GM21423 (cell line): ENCODE measurements around the gene HIPK2.
A peak's percentile ranks its signal among the peaks of the same experiment; 100 is the strongest.

ENCODE experiments used
- ATAC-seq: cut with Tn5 transposase; IDR thresholded peaks from one replicate; pipeline ENCODE4 v1.9.1; 2021; ENCODE audit warnings: mild to moderate bottlenecking, moderate library complexity; ENCODE audit not compliant: unreplicated experiment

HIPK2 gene

DNA sequence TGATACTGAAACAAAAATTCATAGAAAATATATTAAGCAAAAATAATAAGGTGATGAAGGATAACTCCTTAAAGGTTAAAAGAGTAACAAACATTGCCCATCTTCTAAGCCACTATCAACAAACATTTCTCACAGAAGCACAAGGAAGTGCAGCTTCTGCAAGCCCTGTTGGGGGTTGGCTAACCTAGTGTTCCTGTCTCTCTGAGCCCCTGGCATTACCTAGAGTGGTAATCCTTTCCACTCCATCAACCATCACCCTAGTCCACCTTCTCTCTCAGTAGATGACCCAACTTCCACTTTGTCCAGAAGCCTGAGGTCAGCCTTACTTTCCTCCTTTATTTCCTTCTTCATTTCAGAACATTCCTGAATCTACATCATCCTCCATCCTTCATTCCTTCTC is 59.7 kb downstream of the HIPK2 start:
- no peak for ATAC-seq

DNA sequence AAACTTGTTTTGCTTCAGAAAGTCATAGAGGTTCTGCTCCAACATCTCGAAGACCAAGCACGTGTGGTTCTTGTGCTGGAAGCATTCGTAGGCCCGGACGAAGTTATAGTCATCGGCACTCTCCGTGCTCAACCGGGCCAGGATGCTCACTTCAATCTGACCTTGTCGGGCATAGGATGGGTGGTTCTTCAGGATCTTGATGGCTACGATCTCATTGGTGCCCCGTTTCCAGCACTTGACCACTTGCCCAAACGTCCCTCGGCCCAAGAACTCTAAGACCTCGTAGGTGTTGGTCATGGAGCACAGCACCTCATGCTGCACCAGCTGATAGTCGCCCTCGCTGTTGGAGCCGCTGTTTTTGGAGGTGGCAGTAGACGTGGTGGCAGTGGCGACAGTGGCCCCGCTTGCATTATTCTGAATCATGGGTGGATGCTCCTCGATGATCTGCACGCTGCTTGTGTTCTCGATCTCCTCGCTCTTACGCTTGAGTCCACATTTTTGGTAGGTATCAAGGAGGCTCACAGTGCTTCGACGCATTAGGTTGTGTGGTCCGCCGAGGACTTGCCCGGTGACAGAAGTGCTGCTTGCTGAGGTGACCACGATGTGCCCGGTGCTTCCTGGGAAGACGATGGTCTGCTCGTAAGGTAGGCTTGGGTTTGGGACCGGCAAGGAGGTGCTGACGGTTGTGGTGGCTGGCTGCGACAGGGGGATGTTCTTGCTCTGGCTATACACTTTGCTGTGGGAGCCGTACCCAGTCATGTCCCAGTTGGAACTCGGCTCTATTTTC is 61.4 kb downstream of the HIPK2 start:
- no peak for ATAC-seq

DNA sequence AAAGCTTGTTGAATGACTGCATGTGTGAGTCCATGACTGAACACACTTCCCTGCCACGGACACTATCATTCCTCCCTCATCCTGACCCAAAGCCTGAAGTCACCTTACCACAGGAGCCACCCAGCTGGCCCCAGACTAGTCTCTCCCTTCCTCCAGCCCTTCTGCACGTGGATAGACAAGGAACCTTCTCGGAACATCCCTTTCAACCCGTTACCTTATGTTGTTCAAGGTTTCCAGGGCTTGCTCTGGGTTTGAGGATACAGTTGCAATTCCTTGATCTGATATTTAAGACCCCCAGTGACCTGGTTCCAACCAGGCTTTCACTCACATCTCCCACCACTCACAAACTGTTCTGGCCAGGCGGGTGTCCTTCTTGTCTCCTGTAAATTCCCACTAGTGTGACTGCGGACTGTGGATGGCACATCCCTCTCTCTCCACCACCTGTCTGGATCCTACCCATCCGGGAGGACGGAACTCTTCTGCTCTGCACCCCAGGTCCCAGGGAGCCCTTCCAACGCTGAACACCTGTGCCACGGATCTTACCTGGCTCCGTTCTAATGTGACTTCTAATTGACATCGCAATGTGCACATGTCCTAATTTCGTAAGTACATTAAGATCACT is 62.5 kb downstream of the HIPK2 start:
- no peak for ATAC-seq

DNA sequence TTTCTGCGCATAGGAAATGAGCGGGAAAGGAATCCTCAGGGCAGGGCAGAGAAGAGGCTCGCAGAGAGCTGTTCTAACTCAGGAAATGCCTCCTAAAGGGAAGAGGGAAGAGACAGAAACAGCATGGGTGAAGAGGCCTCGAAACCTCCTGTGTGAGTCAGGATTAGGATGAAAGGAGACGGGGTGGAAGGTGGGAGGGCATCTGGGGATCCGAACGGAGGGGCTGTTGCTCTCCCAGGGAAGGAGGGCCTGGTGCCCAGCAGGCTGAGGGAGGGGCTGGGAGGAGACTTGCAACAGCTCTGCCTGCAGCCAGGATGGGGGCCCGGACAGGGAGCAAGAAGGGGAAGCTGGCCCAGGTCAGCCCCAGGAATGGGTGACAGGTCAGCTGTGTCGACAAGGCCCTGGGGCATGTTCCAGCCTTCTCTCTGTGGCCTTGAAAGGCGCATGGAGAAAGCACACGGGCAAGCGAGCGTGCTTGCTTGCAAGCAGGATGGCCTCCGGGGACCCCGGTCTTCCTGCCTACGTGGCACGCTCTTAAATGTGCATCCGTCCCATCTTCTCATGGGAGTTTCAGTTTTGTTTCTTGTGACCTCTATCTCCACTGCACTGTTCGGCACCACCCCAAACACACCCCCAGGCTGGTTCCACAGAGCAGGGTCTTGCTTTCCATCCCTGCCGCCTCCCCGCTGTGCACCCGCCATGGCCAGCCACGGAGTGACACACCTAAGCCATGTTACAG is 63.5 kb downstream of the HIPK2 start:
- peak; percentile 98 for ATAC-seq

DNA sequence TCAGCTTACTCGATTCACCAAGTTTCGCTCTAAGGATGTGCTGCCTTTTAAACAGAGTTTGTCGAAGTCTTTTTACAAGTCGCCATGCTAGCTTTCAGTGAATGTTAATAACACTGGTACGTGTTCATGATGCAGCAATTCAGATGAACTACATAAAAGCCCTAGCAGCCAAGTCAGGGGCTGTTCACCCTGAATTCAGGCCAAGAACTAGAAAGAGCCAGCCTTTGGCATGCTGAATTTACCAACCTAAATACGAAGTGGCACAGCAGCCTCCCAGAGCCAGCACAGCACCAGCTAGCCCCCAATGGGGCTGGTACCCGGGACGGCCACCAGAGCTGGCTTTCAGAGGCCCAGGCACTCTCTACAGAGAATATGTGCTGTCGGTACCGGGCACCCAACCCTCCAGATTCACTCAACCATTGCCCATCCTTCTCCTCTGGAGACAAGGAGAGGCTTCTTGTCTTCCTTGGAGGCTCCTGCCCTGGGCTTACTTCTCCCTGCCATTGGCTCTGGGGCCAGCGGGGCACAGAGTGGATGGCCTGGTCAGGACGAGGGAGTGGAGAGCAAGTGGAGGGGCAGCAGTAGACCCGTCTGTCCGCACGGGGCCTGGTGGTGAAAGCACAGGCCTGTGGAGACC is 64.2 kb downstream of the HIPK2 start:
- no peak for ATAC-seq

DNA sequence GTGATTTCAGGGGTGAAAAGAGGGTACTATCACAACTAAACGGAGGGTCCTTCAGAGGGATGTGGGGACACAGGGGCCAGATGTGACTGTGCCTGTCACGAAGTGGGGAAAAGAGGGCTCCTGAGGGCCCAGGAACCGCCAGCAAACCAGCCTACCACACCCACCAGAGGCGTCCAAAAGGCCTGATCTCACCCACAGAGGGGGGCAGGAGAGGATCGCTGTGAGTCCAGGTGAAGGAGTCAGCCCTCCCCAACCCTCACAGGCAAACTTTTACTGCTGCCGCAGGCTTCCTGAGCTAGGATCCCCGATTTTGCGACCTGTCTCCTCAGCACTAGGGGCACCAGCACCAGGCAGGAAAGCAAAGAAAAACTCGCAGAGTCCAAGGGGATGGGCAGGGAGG is 64.7 kb downstream of the HIPK2 start:
- ATAC-seq: no peak

DNA sequence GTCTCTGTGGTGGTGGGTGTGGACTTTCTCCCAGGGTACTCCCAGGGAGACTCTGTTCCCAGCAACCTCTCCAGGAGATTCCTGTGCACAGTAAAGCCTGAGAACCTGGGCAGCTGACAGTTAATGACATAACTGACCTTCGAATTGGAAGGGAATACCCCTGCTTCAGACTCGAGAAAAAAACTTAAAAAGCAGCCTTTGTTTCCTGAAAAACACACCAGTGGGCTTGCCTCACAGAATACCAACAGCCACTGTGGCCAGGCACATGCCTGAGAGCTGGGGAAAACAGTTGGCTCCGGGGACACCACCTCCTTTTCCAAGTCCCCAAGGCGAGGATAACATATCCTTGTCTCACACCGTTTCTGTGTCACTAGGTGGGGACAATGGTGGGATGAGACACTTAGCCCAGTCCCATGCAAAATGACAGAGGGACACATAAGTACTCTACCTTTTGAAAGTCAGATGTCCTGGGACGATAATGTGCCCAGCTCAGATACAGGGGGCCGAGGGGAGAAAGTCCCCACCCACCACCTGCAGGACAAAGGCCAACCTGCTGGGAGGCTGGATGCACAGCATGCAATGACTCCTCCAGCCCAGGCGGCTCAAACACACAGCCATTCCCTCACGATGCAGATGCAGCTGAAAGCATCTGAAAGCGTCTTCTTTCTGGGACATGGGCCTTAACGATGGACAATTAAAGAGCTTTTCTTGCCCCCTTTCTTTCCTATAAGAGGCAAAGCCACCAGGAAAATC is 65.6 kb downstream of the HIPK2 start:
- no peak for ATAC-seq

DNA sequence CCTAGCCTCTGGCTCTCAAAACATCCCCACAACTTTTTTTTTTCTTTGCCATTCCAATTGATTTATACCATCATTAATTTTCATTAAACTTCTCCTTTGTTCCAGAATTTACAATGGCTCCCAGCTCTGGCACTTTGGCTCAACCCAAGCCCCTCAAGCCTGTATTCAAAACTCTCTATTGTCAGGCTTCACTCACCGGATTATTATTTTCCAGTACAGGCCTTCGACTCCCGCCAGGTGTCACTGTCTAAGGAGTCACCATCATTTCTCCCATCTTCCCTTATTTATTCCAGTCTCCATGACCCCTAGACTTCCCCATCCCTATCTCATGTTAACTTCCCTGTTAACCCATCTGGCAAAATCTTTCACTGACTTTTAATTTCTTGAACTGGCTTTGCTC is 67.8 kb downstream of the HIPK2 start:
- no peak for ATAC-seq

DNA sequence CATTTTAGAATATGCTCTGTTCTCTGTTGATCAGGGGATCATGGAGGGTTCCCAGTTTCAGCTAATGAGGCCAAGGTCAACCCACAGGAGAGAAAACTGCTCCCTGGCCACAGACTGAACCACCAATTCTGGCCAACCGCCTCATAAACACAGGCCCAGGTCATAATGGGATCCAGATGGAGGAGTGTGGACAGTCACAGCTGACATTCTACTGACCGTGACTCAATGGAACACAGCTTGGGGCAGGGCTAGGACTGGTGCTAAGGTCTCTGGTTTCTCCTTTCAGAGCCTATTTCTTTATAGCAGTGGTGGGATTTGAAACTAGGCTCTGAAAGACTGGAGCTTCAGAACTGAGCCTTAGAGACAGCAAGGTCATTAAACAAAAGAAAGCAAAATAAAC is 68.3 kb downstream of the HIPK2 start:
- no peak for ATAC-seq

DNA sequence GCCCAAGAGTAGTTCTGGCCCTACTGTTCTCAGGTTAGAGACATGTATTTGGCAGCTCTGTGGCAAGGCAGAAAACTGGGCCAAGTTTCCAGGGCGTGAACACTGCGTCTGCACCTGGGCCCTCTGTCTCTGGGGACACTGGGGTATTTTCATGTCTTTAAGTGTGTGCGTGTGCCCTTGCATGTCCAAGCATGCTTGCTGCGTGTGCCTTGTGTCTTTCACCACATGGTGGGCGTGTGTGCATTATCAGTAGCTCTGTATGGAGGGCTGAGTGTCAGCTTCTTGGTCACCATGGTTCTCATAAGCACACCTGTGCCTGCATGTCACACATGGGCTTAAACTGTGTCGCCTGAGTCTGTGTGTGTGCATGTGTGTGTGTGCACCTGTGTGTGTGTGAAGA is 69.3 kb downstream of the HIPK2 start:
- ATAC-seq: peak; percentile 74

DNA sequence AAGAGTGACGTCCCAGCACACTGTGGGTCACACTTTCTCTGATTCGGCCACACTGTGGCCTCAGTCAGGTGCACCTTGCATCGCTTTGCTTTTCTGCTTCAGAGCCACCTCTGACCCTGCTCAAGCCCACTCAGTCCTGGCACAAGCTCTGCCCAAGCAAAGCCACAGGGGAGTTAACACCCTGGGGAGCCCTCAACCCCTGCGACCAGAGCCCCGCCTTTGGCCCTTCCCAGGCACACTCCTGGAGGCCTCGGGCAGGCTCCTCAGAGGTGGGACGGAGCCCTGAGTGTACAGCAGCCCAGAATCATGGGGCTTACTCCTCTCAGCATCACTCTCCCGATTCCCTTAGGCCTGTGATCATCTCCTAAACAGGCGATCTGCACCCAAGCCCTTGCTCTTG is 71.0 kb downstream of the HIPK2 start:
- no peak for ATAC-seq

DNA sequence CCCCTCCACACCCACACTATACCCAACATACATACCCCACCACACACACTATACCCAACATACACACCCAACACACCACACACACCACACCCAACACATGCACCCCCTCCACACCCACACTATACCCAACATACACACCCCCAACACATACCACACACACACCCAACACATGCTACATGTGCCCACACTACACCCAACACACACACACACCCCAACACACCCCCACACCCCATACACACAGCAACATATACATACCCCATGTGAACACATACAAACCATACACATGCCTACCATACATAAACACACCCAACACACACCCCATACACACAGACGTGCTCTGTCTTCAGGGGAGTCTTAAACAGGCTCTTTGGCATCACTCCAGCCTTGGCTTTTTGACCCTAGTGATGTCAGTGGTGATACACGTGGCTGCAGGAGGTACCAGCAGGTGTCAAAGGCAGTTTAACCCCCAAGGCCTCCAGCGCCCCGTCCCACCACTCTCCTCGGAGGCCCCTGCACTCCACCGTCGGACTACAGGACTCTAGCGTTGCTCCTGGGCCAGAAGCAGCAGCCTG is 73.4 kb downstream of the HIPK2 start:
- no peak for ATAC-seq

DNA sequence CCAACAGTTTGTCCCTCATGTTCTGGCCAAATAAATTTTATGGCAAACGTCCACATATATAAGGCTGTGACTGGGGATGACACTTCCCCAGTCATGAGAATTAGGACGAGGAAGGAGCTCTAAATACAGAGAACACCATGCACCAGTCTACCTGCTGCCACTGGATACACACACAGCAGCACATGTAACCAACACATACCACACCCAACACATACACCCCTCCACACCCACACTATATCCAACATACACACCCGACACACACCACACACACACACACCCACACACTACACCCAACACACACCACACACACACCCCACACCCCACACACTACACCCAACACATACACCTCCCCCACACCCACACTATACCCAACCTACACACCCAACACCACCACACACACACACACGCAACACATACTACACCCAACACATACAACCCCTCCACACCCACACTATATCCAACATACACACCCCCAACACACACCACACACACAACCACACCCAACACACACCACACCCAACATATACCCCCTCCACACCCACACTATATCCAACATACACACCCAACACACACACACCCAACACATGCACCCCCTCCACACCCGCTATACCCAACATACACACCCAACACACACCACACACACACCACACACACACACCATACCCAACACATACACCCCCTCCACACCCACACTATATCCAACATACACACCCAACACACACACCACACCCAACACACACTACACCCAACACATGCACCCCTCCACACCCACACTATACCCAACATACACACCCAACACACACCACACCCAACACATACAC is 74.1 kb downstream of the HIPK2 start:
- peak; percentile 11 for ATAC-seq

DNA sequence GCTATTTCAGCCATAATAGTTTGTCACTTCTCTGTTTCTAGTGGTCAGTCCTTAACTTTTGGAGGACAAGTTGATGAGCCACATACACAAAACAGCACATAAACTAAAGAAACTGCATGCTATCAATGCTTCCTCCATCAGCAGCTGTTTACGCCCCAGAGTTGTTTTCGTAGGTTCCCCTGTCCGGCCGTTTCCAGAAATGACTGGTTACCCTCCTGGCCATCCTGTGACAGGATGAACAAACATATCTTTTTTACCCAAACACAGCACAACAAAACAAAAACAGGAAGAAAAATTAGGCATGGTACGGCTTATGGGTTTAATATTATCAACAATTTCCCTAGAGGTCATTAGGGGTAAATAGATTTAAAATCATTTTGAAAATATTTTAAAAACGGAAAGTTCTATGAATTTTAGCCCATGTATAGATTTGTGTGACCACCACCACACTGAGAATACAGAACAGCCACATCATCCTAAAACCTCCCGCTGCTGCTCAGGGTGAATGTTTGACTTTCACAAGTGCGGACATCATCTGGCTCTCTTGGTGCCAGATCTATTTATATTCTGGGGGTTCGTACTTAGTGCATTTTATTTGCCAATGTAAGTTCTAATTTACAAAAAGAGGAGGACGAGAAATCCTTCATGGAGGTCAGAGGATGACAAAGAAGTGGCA is 74.8 kb downstream of the HIPK2 start:
- peak; percentile 47 for ATAC-seq

DNA sequence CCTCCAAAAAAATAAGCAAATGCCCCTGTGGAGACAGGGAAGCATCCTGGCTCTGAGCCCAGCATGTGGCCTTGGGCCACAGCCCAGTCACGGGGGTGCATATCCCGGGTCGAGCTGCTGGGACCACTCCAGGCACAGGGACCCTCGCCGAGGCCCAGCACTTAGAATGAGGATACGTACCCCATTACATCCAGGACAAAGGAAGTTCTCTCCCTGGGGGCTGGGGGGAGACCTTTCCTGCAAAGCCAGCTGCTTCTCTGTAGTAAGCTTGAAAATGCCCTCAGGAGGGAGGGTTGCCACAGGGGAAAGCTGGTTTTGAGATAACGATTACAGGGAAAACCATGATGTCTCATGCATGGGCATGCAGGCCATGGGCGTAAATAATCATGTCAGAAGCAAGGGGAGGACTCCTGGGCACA is 75.5 kb downstream of the HIPK2 start:
- ATAC-seq: no peak

DNA sequence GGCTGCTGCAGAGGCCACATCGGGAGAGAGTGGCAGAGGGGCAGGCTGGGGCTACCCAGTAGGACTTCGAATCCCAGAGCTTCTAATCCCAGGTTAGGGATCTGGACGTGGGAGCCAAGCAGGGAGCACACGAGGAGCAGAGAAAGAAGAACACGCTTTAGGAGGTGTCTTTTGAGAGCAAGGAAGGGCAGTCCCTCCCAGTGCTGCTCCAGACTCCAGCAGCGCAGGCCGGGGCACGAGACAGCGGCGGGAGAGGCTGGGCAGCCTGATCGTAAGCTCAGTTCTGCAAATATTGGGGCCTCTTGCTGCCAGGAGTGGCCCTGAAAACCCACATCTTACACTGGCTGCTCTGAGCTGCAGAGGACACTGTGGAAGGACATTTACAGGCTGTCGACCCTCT is 75.9 kb downstream of the HIPK2 start:
- no peak for ATAC-seq

DNA sequence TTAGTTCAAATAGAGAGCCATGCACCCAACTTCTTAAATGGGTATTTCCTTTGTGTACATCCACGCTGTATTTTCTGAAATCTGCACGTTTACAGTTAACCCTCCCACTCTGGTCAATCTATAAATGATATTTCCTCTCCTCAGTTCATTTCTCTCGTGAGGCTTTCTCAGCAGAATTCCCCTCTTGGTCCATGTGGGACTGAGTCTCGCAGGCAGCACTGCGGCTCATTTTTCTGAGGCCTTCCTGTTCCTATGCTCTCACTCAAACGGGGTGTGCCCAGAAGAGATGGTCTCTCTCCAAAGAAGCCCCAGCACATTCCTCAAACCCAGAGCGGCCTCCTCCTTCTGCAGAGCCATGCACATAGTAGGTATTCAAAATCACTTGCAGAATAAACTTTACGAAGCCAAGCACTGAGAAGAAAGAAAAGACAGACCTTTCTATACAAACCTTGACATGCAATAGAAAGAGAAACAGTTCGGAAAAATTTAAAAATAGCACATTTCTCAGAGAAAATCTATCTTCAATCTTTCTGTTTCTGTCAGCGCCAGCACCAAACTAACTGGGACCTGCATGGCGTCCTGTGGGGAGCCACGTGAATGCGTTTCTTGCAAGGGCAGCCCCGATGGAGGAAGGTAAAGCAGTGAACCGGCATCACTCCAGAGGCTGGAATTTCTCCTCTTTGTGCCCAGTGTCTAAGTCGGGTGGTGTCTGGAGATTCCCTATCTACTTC is 77.1 kb downstream of the HIPK2 start:
- ATAC-seq: no peak
